Measurements from ENCODE around the gene EIF2AK3. TPM values are rescaled to one million over a fixed set of nuclear protein-coding genes. Genes with fewer than 3 reads are reported as not detected.

The EIF2AK3 gene
- total and polyA plus RNA-seq, 2 of the 4 experiments (the other 2 are of a cell fraction): 7.9 to 22.8 TPM

DNA sequence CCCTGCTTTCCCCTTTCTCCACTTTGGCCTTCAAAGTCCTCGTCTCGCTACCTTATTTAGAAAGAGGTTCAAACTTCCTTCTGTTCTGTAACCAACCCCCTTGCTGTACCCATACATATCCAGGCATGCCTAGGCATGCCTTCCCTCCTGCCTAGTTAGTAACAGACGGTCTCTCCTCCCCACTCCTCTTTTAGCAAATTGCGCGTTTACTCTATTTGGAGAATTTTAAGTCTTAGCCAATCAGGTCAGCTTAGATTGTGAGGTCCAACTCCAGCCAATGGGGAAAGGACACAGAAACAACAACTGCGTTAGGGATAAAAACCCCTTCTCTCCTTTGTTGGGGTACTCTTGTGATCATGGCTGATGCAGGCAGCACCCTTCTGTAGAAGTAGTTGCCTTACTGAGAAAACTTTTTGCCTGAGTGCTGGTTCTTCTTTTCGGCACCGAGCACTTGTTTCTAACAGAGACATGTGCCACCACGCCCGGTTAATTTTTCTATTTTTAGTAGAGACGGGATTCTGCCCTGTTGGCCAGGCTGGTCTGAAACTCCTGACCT, 88.8 kb downstream of the EIF2AK3 start:
- Histone ChIP-seq H3K9me1 (ENCODE audit: insufficient read depth, low read length) (no peaks in the 10 kb centered on the region), H2AK5ac (ENCODE audit: low read depth, low read length) (no peak overlapping the region), H2BK20ac (ENCODE audit: low read depth, low read length) (0 out of 2 replicates have a peak overlapping the region, but pooled peaks have one; percentile 45), H3K9me3 (ENCODE audit: control insufficient read depth, insufficient read depth, low read length) (no peaks in the 10 kb centered on the region), H3K4me1 (ENCODE audit: control insufficient read depth, insufficient read depth, low read length) (peaks cover 2% of the 10 kb centered on the region; the same call in 1 of the 2 replicates), H2BK15ac (ENCODE audit: low read depth, low read length) (no peak overlapping the region), H2BK5ac (ENCODE audit: low read depth, low read length, poor library complexity, severe bottlenecking) (peak overlapping the region; percentile 30), H3K9ac (ENCODE audit: low read depth, low read length) (no peak overlapping the region), H2AK9ac (replicated peaks; ENCODE audit: low read depth, low read length, poor library complexity) (no peak overlapping the region), H3K23ac (ENCODE audit: low read depth, low read length) (no peak overlapping the region), H3K18ac (ENCODE audit: low read depth, low read length) (peak overlapping the region; percentile 64; the same call in 1 of the 2 replicates), H3K27ac (ENCODE audit: insufficient read depth, low read length) (no peak overlapping the region), H3K14ac (replicated peaks; ENCODE audit: low read depth, low read length) (0 out of 2 replicates have a peak overlapping the region, but pooled peaks have one; percentile 29), H4K5ac (ENCODE audit: low read depth, low read length) (peak overlapping the region; percentile 58; the same call in 1 of the 2 replicates), H3K27me3 (ENCODE audit: control insufficient read depth, insufficient read depth, low read length) (no peaks in the 10 kb centered on the region), H4K91ac (ENCODE audit: insufficient read depth, low read depth, low read length) (no peak overlapping the region), H2BK120ac (ENCODE audit: low read depth, low read length) (peak overlapping the region; percentile 64; the same call in 1 of the 2 replicates), H2AFZ (replicated peaks; ENCODE audit: low read length, poor library complexity) (peak overlapping the region; percentile 33), H3K4me2 (ENCODE audit: low read depth, low read length) (no peak overlapping the region), H3K4ac (ENCODE audit: low read depth, low read length) (no peak overlapping the region), H4K20me1 (ENCODE audit: insufficient read depth, low read length) (no peaks in the 10 kb centered on the region), H3K36me3 (ENCODE audit: control insufficient read depth, insufficient read depth, low read length) (no peaks in the 10 kb centered on the region), H3K4me3 (ENCODE audit: insufficient read depth, low read depth, low read length) (no peak overlapping the region), H3K79me1 (ENCODE audit: low read depth in 1 of 2, low read length in 2 of 2) (no peaks in the 10 kb centered on the region), H3K56ac (ENCODE audit: extremely low read depth, insufficient read depth, low read length) (no peak overlapping the region), H4K8ac (ENCODE audit: low read depth in 2 of 2, low read length in 2 of 2) (peak overlapping the region in 1 of 2 experiments; percentile 35; a peak in 1 of 4 replicates)
- 100% methylated on average over 1 of the region's 11 CpGs; no CpG with 5 or more reads in 1 of the 2 experiments for WGBS, 2 experiments (ENCODE audit: extremely low coverage in 2 of 2, insufficient read length in 1 of 2)
- dilution Hi-C loops (cut with HindIII; ENCODE audit: low sequenced_read_pairs, unreplicated experiment) (no loop called here), in situ Hi-C loops (cut with MboI; ENCODE audit: low sequenced_read_pairs) (no loop called here), intact Hi-C loops (cut with micrococcal nuclease) (no loop called here)
- BruUV-seq (replicated peaks): no TSS peak
- no peak for ATAC-seq (ENCODE audit: low read depth)
- TF ChIP-seq MXI1 (IDR thresholded peaks at IDR 0.05; ENCODE audit: borderline replicate concordance, low read depth, low read length) (no peak), POLR2A (IDR thresholded peaks at IDR 0.05; ENCODE audit: low read depth, low read length) (no peak), FOS (IDR thresholded peaks at IDR 0.05; ENCODE audit: low read depth, low read length) (no peak), RFX5 (IDR thresholded peaks at IDR 0.05; ENCODE audit: low read depth, low read length) (no peak), MAZ (IDR thresholded peaks at IDR 0.05; ENCODE audit: borderline replicate concordance, low read depth, low read length) (no peak), BHLHE40 (IDR thresholded peaks at IDR 0.05; ENCODE audit: low read depth, low read length) (no peak), SMC3 (IDR thresholded peaks at IDR 0.05; ENCODE audit: low read depth, low read length) (no peak), NFE2L2 (IDR thresholded peaks at IDR 0.05; ENCODE audit: low read depth, low read length) (no peak), MAFK (IDR thresholded peaks at IDR 0.05; ENCODE audit: low read depth, low read length) (no peak), RAD21 (IDR thresholded peaks at IDR 0.05; ENCODE audit: low read length) (no peak), RCOR1 (IDR thresholded peaks at IDR 0.05; ENCODE audit: insufficient replicate concordance, low read length) (no peak), CEBPB (IDR thresholded peaks at IDR 0.05; ENCODE audit: low read depth, low read length) (no peak), CHD1 (IDR thresholded peaks at IDR 0.05; ENCODE audit: low read depth, low read length) (no peak)
- TF ChIP-seq, protein P1, sequence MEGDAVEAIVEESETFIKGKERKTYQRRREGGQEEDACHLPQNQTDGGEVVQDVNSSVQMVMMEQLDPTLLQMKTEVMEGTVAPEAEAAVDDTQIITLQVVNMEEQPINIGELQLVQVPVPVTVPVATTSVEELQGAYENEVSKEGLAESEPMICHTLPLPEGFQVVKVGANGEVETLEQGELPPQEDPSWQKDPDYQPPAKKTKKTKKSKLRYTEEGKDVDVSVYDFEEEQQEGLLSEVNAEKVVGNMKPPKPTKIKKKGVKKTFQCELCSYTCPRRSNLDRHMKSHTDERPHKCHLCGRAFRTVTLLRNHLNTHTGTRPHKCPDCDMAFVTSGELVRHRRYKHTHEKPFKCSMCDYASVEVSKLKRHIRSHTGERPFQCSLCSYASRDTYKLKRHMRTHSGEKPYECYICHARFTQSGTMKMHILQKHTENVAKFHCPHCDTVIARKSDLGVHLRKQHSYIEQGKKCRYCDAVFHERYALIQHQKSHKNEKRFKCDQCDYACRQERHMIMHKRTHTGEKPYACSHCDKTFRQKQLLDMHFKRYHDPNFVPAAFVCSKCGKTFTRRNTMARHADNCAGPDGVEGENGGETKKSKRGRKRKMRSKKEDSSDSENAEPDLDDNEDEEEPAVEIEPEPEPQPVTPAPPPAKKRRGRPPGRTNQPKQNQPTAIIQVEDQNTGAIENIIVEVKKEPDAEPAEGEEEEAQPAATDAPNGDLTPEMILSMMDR (conservative IDR thresholded peaks at IDR 0.05; ENCODE audit: low read depth, low read length): no peak
- TF ChIP-seq, protein P2, sequence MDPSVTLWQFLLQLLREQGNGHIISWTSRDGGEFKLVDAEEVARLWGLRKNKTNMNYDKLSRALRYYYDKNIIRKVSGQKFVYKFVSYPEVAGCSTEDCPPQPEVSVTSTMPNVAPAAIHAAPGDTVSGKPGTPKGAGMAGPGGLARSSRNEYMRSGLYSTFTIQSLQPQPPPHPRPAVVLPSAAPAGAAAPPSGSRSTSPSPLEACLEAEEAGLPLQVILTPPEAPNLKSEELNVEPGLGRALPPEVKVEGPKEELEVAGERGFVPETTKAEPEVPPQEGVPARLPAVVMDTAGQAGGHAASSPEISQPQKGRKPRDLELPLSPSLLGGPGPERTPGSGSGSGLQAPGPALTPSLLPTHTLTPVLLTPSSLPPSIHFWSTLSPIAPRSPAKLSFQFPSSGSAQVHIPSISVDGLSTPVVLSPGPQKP (IDR thresholded peaks at IDR 0.05; ENCODE audit: borderline replicate concordance, low read depth, low read length): no peak
- TF ChIP-seq, protein P3, sequence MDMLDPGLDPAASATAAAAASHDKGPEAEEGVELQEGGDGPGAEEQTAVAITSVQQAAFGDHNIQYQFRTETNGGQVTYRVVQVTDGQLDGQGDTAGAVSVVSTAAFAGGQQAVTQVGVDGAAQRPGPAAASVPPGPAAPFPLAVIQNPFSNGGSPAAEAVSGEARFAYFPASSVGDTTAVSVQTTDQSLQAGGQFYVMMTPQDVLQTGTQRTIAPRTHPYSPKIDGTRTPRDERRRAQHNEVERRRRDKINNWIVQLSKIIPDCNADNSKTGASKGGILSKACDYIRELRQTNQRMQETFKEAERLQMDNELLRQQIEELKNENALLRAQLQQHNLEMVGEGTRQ (IDR thresholded peaks at IDR 0.05; ENCODE audit: low read depth, low read length): no peak
- ChIA-PET CTCF (no interaction called here), POLR2A (ENCODE audit: unreplicated experiment) (no interaction called here)
- no peak for DNase-seq
